RWPE2 (cell line): ENCODE results near the gene F2R.
A peak's percentile ranks its signal among the peaks of the same experiment; 100 is the strongest.
"Not testable (repeated sequence)": the region's sequence is repeated elsewhere in the genome, so short reads cannot be mapped to it uniquely, and the experiment has no call there.

ENCODE experiments used
- ATAC-seq: fragments of 200-7000 bp; cut with Tn5 transposase; 3 replicates; pipeline ENCODE4 v1.9.1; 2021; ENCODE audit warnings: low read depth
- DNase-seq: peaks from one replicate; pipeline ENCODE4 v3.0.0-alpha.2; 2020; ENCODE audit warnings: low spot score
- H3K27ac ChIP-seq: fragments of 450-650 bp; 2 replicates; pipeline ENCODE4 v1.5.1; 2017; ENCODE audit warnings: mild to moderate bottlenecking; ENCODE audit not compliant: poor library complexity, severe bottlenecking
- H3K27me3 ChIP-seq: fragments of 250-450 bp; sonication (Bioruptor Pico); 2 replicates; pipeline ENCODE4 v1.5.1; 2021; ENCODE audit warnings: mild to moderate bottlenecking, moderate library complexity; ENCODE audit not compliant: insufficient read depth, poor library complexity, severe bottlenecking
- H3K36me3 ChIP-seq: fragments of 250-450 bp; sonication (Bioruptor Pico); 2 replicates; pipeline ENCODE4 v1.5.1; 2020; ENCODE audit warnings: low read depth, mild to moderate bottlenecking, moderate library complexity
- H3K4me1 ChIP-seq: fragments of 250-450 bp; sonication (Bioruptor Pico); 2 replicates; pipeline ENCODE4 v1.5.1; 2021; ENCODE audit warnings: mild to moderate bottlenecking, moderate library complexity; ENCODE audit not compliant: insufficient read depth, poor library complexity, severe bottlenecking
- H3K4me3 ChIP-seq: fragments of 250-450 bp; sonication (Bioruptor Pico); 2 replicates; pipeline ENCODE4 v1.5.1; 2021; ENCODE audit warnings: mild to moderate bottlenecking, moderate library complexity; ENCODE audit not compliant: severe bottlenecking
- H3K9me3 ChIP-seq: fragments of 250-450 bp; sonication (Bioruptor Pico); 2 replicates; pipeline ENCODE4 v1.5.1; 2021; ENCODE audit warnings: mild to moderate bottlenecking, moderate library complexity; ENCODE audit not compliant: severe bottlenecking
- TF ChIP-seq, protein P1 (sequence below): fragments of 450-650 bp; IDR thresholded peaks from one replicate; pipeline ENCODE4 v1.5.1; 2017; ENCODE audit warnings: mild to moderate bottlenecking, moderate library complexity; ENCODE audit not compliant: poor library complexity, severe bottlenecking

Gene F2R

DNA sequence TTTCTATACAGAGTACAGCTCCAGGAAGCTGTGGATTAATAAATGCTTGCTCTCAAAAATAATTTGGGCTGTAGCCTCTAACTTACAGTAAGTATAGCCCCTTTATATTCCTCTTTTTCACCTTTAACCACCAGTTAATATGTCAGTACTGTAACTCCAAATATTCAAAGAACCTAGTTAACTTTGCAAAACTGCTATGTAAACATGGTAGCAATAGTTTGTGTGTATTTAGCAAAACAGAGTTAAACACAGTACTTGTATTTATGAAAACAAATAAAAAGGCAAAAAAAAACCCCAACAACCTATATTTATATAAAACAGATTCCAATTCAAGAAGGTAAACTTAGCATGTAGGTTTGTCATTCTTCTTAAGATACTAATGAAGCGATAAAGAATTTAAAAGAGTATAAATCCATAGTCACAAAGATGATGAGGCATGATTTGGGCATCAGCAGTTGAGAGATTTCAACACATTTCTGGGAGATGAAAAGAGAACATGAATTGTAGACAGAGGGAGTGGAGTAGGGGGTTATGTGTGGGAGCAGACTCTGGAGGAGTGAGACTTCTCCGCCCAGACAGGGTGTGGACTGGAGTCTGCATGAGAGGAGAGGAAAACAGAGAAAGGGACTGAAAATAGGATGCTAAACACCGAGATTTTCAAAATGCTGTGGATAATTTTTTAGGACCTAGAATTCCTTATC, 55.9 kb downstream of the F2R start:
- H3K27ac ChIP-seq, result no peak overlapping the region
- DNase-seq (no peak), ATAC-seq (no peak)
- no peaks in the 10 kb centered on the region for H3K4me1 ChIP-seq
- H3K9me3 ChIP-seq, result no peaks in the 10 kb centered on the region
- H3K36me3 ChIP-seq, result no peaks in the 10 kb centered on the region
- H3K4me3 ChIP-seq, result no peak overlapping the region
- TF ChIP-seq, protein P1, sequence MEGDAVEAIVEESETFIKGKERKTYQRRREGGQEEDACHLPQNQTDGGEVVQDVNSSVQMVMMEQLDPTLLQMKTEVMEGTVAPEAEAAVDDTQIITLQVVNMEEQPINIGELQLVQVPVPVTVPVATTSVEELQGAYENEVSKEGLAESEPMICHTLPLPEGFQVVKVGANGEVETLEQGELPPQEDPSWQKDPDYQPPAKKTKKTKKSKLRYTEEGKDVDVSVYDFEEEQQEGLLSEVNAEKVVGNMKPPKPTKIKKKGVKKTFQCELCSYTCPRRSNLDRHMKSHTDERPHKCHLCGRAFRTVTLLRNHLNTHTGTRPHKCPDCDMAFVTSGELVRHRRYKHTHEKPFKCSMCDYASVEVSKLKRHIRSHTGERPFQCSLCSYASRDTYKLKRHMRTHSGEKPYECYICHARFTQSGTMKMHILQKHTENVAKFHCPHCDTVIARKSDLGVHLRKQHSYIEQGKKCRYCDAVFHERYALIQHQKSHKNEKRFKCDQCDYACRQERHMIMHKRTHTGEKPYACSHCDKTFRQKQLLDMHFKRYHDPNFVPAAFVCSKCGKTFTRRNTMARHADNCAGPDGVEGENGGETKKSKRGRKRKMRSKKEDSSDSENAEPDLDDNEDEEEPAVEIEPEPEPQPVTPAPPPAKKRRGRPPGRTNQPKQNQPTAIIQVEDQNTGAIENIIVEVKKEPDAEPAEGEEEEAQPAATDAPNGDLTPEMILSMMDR, result no peak
- H3K27me3 ChIP-seq, result no peaks in the 10 kb centered on the region

DNA sequence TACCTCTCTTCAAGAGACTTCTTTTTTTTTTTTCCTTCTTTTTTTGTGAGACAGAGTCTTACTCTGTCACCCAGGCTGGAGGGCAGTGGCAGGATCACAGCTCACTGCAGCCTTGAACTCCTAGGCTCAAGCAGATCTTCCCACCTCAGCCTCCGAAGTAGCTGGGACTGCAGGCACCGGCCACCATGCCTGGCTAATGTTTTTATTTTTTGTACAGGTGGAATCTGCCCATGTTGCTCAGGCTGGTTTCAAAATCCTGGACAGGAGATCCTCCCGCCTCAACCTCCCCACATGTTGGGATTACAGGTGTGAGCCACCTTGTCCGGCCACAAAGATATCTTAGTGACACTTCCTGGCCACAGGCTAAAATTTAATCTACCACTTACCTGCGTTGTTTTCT, 60.0 kb downstream of the F2R start:
- no peak for DNase-seq
- no peak for ATAC-seq
- Histone ChIP-seq H3K36me3 (no peaks in the 10 kb centered on the region), H3K27me3 (no peaks in the 10 kb centered on the region), H3K9me3 (no peaks in the 10 kb centered on the region), H3K27ac (no peak overlapping the region), H3K4me3 (no peak overlapping the region), H3K4me1 (no peaks in the 10 kb centered on the region)
- TF ChIP-seq, protein P1, result no peak

DNA sequence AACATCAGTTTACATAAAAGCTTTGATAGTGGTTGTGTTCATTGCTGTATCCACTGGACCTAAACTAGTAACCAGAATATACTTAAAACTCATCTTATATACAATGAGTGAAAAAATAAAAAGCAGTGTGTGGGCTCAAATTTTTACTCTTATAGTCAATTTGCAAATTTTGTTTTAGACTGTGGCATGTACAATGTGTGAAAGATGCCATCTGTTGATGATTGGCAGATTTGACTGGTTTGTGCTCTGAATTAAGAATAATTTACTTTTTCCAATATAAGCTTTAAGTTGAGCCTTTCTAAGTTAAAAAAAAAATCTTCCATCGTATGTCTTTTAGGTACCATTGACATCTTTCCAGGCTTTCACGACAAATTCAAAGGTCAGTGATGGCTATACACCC, 60.5 kb downstream of the F2R start:
- Histone ChIP-seq H3K27ac (no peak overlapping the region), H3K27me3 (no peaks in the 10 kb centered on the region), H3K36me3 (no peaks in the 10 kb centered on the region), H3K4me3 (no peak overlapping the region), H3K9me3 (no peaks in the 10 kb centered on the region), H3K4me1 (no peaks in the 10 kb centered on the region)
- TF ChIP-seq, protein P1, result no peak
- DNase-seq, result no peak
- no peak for ATAC-seq

DNA sequence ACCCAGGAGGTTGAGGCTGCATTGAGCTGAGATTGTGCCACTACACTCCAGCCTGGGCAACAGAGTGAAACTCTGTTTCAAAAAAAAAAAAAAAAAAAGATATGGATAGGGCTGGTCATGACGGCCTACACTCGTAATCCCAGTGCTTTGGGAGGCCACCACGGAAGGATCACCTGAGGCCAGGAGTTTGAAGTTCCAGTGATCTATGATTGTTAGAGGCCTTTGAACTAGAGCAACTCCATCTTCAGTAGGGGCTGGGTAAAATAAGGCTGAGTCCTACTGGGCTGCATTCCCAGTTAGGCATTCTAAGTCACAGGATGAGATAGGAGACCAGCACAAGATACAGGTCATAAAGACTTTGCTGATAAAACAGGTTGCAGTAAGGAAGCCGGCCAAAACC, 64.7 kb downstream of the F2R start:
- H3K4me3 ChIP-seq, H3K9me3 ChIP-seq, H3K27ac ChIP-seq, ATAC-seq, DNase-seq, H3K27me3 ChIP-seq, H3K36me3 ChIP-seq, H3K4me1 ChIP-seq: not testable (repeated sequence)

DNA sequence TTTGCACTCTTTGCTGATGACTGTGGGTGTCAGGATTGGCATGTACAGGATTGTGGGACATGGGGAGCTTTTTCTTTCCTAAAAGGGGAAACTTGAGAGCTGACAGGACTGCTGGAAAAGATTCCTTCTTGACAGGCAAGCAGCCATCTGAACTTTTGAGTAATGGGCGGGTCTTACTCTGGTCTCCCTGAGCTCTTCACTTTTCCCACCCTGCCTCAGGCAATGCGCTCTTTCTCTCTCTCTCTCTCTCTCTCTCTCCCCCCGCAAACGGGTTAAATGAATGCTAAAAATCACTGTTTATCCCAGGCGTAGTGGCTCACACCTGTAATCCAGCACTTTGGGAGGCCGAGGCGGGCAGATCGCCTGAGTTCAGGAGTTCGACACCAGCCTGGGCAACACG, 65.8 kb downstream of the F2R start:
- Histone ChIP-seq H3K4me1 (peaks cover 6% of the 10 kb centered on the region), H3K4me3 (no peak overlapping the region), H3K9me3 (no peaks in the 10 kb centered on the region), H3K27me3 (no peaks in the 10 kb centered on the region), H3K27ac (no peak overlapping the region), H3K36me3 (no peaks in the 10 kb centered on the region)
- TF ChIP-seq, protein P1, result peak; percentile 15
- DNase-seq (no peak), ATAC-seq (peak; percentile 12; the same call in 1 of the 3 replicates)
